Ishikawa (cell line): ENCODE measurements around the gene EEF1AKMT3.

Source experiments
- CEBPB ChIP-seq: IDR thresholded peaks from 2 replicates; pipeline ENCODE4 v1.6.1; 2012
- CREB1 ChIP-seq: IDR thresholded peaks from 2 replicates; pipeline ENCODE4 v1.6.1; 2012; ENCODE audit warnings: low read depth
- EGR1 ChIP-seq: IDR thresholded peaks from 2 replicates; pipeline ENCODE4 v1.6.1; 2012
- EP300 ChIP-seq: IDR thresholded peaks from 2 replicates; pipeline ENCODE4 v1.6.1; 2012; ENCODE audit warnings: borderline replicate concordance
- FOXM1 ChIP-seq: IDR thresholded peaks from 2 replicates; pipeline ENCODE4 v1.6.1; 2012; ENCODE audit warnings: low read depth, borderline replicate concordance
- MAX ChIP-seq: IDR thresholded peaks from 2 replicates; pipeline ENCODE4 v1.6.1; 2012
- NFIC ChIP-seq: IDR thresholded peaks from 2 replicates; pipeline ENCODE4 v1.6.1; 2012
- RAD21 ChIP-seq: IDR thresholded peaks from 2 replicates; pipeline ENCODE4 v1.6.1; 2012; ENCODE audit warnings: low read depth
- REST ChIP-seq: IDR thresholded peaks from 2 replicates; pipeline ENCODE4 v1.6.1; 2012; ENCODE audit warnings: low read depth, mild to moderate bottlenecking
- TAF1 ChIP-seq: IDR thresholded peaks from 2 replicates; pipeline ENCODE4 v1.6.1; 2012; ENCODE audit warnings: low read depth, mild to moderate bottlenecking
- TCF12 ChIP-seq: IDR thresholded peaks from 2 replicates; pipeline ENCODE4 v1.6.1; 2012; ENCODE audit warnings: low read depth
- TEAD4 ChIP-seq: IDR thresholded peaks from 2 replicates; pipeline ENCODE4 v1.6.1; 2012
- YY1 ChIP-seq: IDR thresholded peaks from 2 replicates; pipeline ENCODE4 v1.6.1; 2012; ENCODE audit warnings: low read depth
- ZBTB7A ChIP-seq: IDR thresholded peaks from 2 replicates; pipeline ENCODE4 v1.6.1; 2012; ENCODE audit warnings: low read depth

GRCh38 chr12:57776247-57776587, 3.8 kb downstream of the EEF1AKMT3 start:
- TF ChIP-seq EP300 (no peak), TCF12 (no peak), REST (no peak), ZBTB7A (no peak), CEBPB (no peak), NFIC (no peak), RAD21 (no peak), FOXM1 (no peak), EGR1 (no peak), YY1 (no peak), CREB1 (no peak), MAX (no peak), TAF1 (no peak), TEAD4 (no peak)
